PFSK-1 (cell line): ENCODE data around the gene MIB2. TPM values are rescaled to one million over a fixed set of nuclear protein-coding genes. Genes with fewer than 3 reads are reported as not detected.

Experiments used
- FOXP2 ChIP-seq: optimal IDR thresholded peaks from 2 replicates; pipeline ENCODE3; 2011; ENCODE audit warnings: borderline replicate concordance, control low read depth, inconsistent platforms; ENCODE audit not compliant: insufficient read depth; ENCODE audit errors: extremely low read length, extremely low read depth
- POLR2AphosphoS5 ChIP-seq: IDR thresholded peaks from 2 replicates; pipeline ENCODE4 v1.6.1; 2012; ENCODE audit warnings: low read depth, mild to moderate bottlenecking, control low read depth, low read length, moderate library complexity
- SIN3A ChIP-seq: IDR thresholded peaks from 2 replicates; pipeline ENCODE4 v1.6.1; 2012; ENCODE audit warnings: mild to moderate bottlenecking, low read length, moderate library complexity, borderline replicate concordance; ENCODE audit not compliant: insufficient read depth
- TAF1 ChIP-seq: IDR thresholded peaks from 2 replicates; pipeline ENCODE4 v1.6.1; 2012; ENCODE audit warnings: low read length, control low read depth, borderline replicate concordance; ENCODE audit not compliant: insufficient read depth
- polyA plus RNA-seq: library from polyadenylated mRNA; unstranded; fragments of >200 nt; gene quantifications from one replicate; pipeline ENCODE4 v1.2.1, GENCODE V29; 2012; ENCODE audit warnings: low read depth, missing spikeins; ENCODE audit not compliant: insufficient read length
- TF ChIP-seq, protein P1 (sequence below), 2 experiments: IDR thresholded peaks; 2 replicates each; pipeline versions ENCODE4 v1.6.1 to v1.8.0; 2011 to 2012; ENCODE audit warnings: low read depth in 2 of 2, low read length in 2 of 2, control low read depth in 1 of 2, inconsistent platforms in 1 of 2, mild to moderate bottlenecking in 1 of 2, moderate library complexity in 1 of 2; ENCODE audit not compliant: insufficient read depth in 1 of 2

Gene MIB2
- 152 TPM for polyA plus RNA-seq

DNA sequence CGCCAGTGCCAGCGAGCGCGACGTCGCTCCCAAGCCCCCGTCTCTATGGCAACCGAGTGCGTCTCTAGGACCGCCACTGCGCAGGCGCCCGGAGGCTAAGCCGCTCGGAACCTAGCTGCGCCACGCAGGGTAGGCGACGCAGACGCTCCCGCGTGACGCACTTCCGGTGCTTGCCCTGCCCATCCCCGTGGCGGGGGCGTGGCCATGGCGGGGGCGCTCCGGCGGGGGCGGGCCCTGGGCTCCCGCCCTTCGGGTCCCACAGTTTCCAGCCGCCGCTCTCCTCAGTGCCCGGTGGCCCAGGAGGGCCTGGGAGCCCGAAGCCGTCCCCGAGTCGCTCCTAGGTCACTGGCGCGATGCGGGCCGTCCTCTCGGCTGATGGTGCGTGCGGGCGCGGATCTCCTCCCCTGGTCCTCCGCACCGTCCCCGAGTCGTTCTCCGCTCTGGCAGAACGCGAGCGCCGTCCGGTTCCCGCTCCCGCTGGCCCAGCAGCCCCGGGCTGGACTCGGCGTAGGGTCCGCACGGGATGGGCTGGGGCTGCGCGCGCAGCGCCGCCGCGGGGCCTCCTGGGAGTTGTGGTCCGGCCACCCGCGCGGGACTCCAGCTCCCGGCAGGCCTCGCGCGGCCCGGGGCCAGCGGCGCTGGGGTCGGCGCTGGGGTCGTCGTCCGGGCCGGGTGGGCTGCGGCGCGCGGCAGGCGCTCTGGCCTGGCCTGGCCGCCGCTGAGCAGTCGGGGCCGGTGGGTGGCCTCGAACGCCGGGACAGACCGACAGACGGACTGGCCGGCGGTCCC, at the start of gene MIB2:
MIB2 (plus strand) TSS at position 245 of the 789 bp plus-strand sequence. CDS start 7,953 bp downstream, outside the sequence.
- TF ChIP-seq, protein P1, sequence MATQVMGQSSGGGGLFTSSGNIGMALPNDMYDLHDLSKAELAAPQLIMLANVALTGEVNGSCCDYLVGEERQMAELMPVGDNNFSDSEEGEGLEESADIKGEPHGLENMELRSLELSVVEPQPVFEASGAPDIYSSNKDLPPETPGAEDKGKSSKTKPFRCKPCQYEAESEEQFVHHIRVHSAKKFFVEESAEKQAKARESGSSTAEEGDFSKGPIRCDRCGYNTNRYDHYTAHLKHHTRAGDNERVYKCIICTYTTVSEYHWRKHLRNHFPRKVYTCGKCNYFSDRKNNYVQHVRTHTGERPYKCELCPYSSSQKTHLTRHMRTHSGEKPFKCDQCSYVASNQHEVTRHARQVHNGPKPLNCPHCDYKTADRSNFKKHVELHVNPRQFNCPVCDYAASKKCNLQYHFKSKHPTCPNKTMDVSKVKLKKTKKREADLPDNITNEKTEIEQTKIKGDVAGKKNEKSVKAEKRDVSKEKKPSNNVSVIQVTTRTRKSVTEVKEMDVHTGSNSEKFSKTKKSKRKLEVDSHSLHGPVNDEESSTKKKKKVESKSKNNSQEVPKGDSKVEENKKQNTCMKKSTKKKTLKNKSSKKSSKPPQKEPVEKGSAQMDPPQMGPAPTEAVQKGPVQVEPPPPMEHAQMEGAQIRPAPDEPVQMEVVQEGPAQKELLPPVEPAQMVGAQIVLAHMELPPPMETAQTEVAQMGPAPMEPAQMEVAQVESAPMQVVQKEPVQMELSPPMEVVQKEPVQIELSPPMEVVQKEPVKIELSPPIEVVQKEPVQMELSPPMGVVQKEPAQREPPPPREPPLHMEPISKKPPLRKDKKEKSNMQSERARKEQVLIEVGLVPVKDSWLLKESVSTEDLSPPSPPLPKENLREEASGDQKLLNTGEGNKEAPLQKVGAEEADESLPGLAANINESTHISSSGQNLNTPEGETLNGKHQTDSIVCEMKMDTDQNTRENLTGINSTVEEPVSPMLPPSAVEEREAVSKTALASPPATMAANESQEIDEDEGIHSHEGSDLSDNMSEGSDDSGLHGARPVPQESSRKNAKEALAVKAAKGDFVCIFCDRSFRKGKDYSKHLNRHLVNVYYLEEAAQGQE (IDR thresholded peaks at IDR 0.05; ENCODE audit: insufficient read depth in 1 of 2, low read depth in 2 of 2, low read length in 2 of 2): no peak
- TF ChIP-seq POLR2AphosphoS5 (peak; percentile 86), TAF1 (peak; percentile 40; the same call in 1 of the 2 replicates), SIN3A (0 out of 2 replicates have a peak, but pooled peaks have one; percentile 33), FOXP2 (peak; percentile 96)

DNA sequence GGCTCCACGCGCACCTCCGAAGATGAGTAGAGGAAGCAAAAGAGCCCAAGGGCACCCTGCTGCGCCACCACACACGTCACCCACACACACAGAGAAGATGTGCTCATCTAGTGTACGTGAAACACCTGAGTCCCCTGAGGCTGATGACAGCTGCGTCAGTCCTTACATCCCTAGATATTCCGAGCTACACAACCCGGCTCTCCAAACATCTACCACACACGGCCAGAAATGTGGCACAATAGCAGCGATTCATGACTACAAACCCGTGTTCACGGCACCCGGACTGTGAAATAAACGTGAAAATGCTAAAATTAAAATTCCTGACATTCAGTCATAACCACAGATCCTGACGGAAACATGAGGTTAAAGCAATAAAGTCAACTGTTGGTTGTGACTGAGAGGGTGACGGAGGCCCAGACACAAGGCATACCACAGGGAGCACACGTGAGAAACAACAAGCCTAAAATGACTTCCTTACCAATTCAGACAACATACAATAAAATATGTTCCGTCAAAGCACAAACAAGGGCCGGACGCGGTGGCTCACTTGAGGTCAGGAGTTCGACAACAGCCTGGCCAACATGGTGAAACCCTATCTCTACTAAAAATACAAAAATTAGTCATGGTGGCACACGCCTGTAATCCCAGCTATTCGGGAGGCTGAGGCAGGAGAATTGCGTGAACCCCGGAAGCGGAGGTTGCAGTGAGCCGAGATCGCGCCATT, 48.0 kb upstream of the MIB2 start:
- no peak for TF ChIP-seq FOXP2
- TF ChIP-seq SIN3A: no peak
- TF ChIP-seq POLR2AphosphoS5: no peak
- no peak for TF ChIP-seq TAF1
- TF ChIP-seq, protein P1 (IDR thresholded peaks at IDR 0.05; ENCODE audit: insufficient read depth in 1 of 2, low read depth in 2 of 2, low read length in 2 of 2): no peak

DNA sequence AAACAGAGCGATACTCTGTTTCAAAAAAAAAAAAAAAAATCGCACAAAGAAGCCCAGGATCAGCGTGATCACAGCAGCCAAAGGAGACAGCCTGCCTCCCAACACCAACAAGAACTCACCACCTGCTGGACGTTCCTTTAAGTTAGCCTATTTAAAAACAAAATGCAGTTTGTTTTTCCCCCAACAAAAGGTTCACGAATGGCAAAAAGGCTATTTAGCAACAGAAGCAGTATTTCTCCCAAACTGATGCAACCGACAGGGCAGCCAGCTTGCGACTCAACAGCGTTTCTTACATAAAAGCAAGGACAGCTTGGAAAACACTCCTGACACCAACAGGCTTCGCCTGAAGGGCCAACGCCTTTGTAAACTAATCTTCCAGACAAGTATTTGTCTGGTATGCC, 47.4 kb upstream of the MIB2 start:
- TF ChIP-seq TAF1 (no peak), FOXP2 (no peak), POLR2AphosphoS5 (no peak)
- TF ChIP-seq, protein P1 (IDR thresholded peaks at IDR 0.05; ENCODE audit: insufficient read depth in 1 of 2, low read depth in 2 of 2, low read length in 2 of 2): no peak

DNA sequence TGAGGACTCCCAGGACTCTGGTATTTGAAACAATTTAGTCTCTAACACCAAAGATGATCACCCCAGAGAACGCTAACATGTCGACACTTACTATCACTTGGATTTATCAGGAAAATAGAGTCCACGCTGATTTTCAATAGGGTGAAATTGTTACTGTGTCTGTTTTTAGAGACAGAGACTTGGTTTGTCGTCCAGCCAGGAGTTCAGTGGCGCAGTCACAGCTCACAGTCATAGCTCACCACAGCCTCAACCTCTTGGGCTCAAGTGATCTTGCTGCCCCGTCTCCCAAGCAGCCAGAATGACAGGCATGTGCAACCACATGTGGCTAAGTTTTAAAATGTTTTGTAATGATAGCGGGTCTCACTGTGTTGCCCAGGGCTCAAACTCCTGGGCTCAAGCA, 46.0 kb upstream of the MIB2 start:
- no peak for TF ChIP-seq SIN3A
- TF ChIP-seq, protein P1 (IDR thresholded peaks at IDR 0.05; ENCODE audit: insufficient read depth in 1 of 2, low read depth in 2 of 2, low read length in 2 of 2): no peak
- no peak for TF ChIP-seq POLR2AphosphoS5
- TF ChIP-seq TAF1: no peak
- no peak for TF ChIP-seq FOXP2
